Stimulated activated CD4-positive, alpha-beta T cell treated with anti-CD3 and anti-CD28 coated beads, Interleukin-1b, Interleukin-23, amount 100 ng/mL, for 24 hours (primary cell): ENCODE data around the gene ZNF140.

Source experiments
- DNase-seq, 4 experiments: peaks; one replicate each; pipeline ENCODE4 v3.0.0-alpha.2; 2020; ENCODE audit warnings: low read depth in 4 of 4, low spot score in 1 of 4

ZNF140 gene

DNA sequence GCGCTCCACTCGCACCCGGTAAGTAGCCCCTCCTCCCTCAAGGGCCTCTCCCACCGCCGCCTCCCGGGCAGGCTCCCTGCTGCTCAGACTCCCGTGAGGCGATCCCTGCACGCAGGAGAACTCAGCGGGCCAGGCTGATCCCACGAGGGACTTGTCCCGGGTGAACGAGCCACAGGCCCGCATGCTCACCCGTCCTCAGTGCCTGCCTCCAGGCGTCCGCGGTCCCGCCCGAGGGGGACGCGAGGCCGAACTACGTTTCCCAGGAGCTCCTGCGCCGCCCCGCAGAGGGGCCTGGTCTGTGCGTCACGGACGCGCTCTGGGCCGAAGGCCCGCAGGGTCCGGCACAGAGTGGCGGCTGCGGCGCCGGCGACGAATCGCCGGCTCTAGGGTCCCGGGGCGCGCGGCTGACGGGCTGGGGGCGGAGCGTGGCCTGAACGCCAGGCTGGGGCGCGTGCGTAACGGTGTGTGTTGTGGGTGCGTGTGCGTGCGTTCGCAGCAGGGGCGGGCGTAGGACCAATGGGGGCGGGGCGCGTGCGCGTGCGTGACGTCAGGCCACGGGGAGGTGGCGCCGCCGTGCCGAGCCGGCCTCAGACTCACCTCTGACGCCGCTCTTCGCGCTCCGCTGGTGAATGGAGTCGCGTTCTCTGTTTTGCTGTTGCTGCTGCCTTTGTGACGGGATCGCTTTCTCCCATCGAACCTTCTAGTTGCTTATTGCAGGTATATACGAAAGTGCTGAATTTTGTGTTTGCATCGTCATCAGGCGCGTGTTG, 49.5 kb downstream of the ZNF140 start, which contains the start of the genes ZNF10 and ZNF891:
ZNF10 (plus strand) TSS at position 590 of the 770 bp plus-strand sequence. CDS start 13,866 bp downstream, outside the sequence.
ZNF891 (minus strand) TSS at position 237 of the 770 bp plus-strand sequence. CDS start 8,356 bp downstream, outside the sequence.
- peak; percentile 94 to 97 (median 96) for DNase-seq

GRCh38 chr12:133130808-133131128, 50.0 kb downstream of the ZNF140 start:
- DNase-seq: peak in 1 of 4 experiments; percentile 13

GRCh38 chr12:133135747-133136146, 55.0 kb downstream of the ZNF140 start:
- no peak for DNase-seq

- no peak for DNase-seq
Observed at GRCh38 chr12:133145981-133146380, 65.3 kb downstream of the ZNF140 start.

DNA sequence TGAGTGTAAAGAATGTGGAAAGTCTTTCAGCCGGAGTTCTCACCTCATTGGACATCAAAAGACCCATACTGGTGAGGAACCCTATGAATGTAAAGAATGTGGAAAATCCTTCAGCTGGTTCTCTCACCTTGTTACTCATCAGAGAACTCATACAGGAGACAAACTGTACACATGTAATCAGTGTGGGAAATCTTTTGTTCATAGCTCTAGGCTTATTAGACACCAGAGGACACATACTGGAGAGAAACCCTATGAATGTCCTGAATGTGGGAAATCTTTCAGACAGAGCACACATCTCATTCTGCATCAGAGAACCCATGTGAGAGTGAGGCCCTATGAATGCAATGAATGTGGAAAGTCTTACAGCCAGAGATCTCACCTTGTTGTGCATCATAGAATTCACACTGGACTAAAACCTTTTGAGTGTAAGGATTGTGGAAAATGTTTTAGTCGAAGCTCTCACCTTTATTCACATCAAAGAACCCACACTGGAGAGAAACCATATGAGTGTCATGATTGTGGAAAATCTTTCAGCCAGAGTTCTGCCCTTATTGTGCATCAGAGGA, 75.5 kb downstream of the ZNF140 start:
- no peak for DNase-seq
